Measurements from ENCODE around the gene SDS. TPM values are rescaled to one million over a fixed set of nuclear protein-coding genes. Genes with fewer than 3 reads are reported as not detected.

SDS gene
- total and polyA plus RNA-seq, 2 of the 13 experiments (the other 11 are each of a cell fraction or from before 2014, with no cell fraction given), result not detected

DNA sequence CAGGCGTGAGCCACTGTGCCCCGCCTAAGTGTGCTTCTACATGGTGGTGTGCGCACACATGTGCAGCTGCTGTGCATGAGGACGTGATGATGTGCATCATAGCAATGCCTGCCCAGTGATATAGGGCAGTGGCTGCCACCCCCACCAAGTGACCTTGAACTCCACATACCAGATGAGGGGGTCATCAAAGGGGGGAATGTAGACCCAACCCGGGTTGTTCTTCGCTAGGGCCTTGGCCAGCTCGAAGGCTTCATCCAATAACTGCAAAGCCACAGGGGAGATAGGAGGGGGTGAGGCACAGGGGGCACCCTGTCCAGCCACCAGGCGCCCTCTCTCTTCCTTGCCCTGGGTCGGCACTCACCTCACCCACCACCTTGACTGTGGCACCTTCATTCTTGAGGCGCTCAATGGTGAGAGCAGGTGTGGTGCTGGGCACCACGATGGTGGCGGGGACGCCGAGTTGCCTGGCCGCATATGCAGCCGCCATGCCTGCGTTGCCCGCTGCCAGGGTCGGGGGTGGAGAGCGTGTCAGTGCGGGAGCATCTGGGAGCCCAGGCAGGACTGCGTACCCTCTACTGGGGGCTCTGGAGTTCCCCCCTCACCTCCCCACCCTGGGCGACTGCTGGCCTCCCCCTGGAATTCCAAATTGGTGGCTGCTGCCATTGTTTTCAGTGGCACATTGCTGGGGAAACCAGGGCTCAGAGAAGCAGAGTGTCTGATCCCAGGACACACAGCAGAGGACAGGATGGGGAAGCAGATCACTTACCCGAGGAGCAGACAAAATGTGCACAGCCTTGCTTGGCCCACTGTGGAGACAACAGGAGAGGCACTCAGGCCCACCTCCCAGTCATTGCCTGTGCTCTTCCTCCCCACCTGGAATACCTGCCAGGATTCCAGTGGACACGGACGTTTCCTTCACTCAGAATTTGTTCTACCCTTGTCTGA, 5.1 kb downstream of the SDS start:
- Histone ChIP-seq H3K9me3 (ENCODE audit: low read length) (no peaks in the 10 kb centered on the region), H3K4me1 (ENCODE audit: insufficient read depth, low read length) (no peaks in the 10 kb centered on the region), H3K4me3 (replicated peaks in 1 of 3; ENCODE audit: insufficient read depth in 1 of 3, low read depth in 2 of 3, low read length in 3 of 3) (no peak overlapping the region), H3K27ac (ENCODE audit: extremely low read length, insufficient read depth, low read length) (no peak overlapping the region), H3K27me3 (ENCODE audit: control insufficient read depth in 1 of 2, insufficient read depth in 2 of 2, low read length in 2 of 2) (peaks cover 3% of the 10 kb centered on the region in 2 experiments; a peak in 2 of 5 replicates), H3K9ac (ENCODE audit: insufficient read depth, low read depth, low read length) (no peak overlapping the region), H2AFZ (ENCODE audit: low read length) (no peak overlapping the region), H3K79me2 (ENCODE audit: insufficient read depth, low read length) (no peaks in the 10 kb centered on the region), H3K36me3 (replicated peaks in 1 of 2; ENCODE audit: control insufficient read depth in 1 of 2, insufficient read depth in 2 of 2, low read length in 2 of 2) (no peaks in the 10 kb centered on the region), H4K20me1 (ENCODE audit: insufficient read depth, low read length) (no peaks in the 10 kb centered on the region), H3K4me2 (ENCODE audit: low read depth, low read length) (no peak overlapping the region)
- no peak for DNase-seq (ENCODE audit: low spot score)
- in situ Hi-C loops (cut with HindIII; ENCODE audit: extremely low pct_ligation_motif_present, low pct_unique_long_range_greater_than_20kb) (no loop called here), intact Hi-C loops (cut with micrococcal nuclease; ENCODE audit: unreplicated experiment) (no loop called here)
- no peak for FAIRE-seq
- POLR2A ChIA-PET, result no interaction called here
- 23% methylated on average over 8 of the region's 26 CpGs for WGBS (ENCODE audit: low lambda C conversion rate)
- TF ChIP-seq RBFOX2 (IDR thresholded peaks at IDR 0.05; ENCODE audit: low read depth, low read length) (no peak), ZNF768 (CRISPR knock-in tag; IDR thresholded peaks at IDR 0.05) (peak; percentile 87)
- ATAC-seq, result peak; percentile 14; the same call in 1 of the 3 replicates
- CTCF ChIA-PET (ENCODE audit: low intra/inter-chr PET ratio, low total read pairs), result no interaction called here
- no TSS peak for BruUV-seq (replicated peaks)

DNA sequence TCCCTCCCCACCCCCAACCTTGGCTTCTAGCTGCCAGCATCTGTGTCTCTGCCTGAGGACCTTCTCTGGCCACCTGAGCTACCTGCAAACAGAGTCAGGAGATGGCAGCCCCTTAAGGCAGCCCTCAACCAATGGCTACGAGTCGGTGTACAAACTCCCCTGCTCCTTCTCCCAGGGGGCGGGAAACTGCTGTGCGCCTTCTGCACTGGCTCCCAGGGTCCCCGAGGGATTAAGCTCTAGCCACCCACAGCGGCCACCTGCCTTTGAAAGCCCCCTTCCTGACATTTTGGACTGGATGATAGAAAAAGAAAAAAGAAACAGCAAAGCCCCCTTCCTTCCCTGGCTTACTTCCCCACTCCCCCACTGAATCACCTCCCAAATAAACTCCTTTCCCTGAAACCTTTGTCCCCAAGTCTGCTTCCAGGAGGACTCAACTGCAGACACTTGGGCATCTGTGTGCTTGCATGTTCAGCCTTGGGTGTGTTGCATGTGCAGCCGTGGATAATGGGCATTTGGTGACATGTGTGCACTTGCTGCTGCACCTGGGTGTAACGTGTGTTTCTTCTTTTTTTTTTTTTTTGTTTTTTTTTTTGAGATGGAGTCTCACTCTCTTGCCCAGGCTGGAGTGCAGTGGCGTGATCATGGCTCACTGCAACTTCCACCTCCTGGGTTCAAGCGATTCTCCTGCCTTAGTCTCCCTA, 6.0 kb downstream of the SDS start:
- Histone ChIP-seq H3K4me3 (replicated peaks in 1 of 3; ENCODE audit: insufficient read depth in 1 of 3, low read depth in 2 of 3, low read length in 3 of 3) (no peak overlapping the region), H3K9ac (ENCODE audit: insufficient read depth, low read depth, low read length) (no peak overlapping the region), H3K4me1 (ENCODE audit: insufficient read depth, low read length) (0 out of 2 replicates have a peak, but pooled peaks cover 7% of the 10 kb centered on the region), H3K9me3 (ENCODE audit: low read length) (no peaks in the 10 kb centered on the region), H3K27ac (ENCODE audit: extremely low read length, insufficient read depth, low read length) (no peak overlapping the region), H2AFZ (ENCODE audit: low read length) (no peak overlapping the region), H3K27me3 (ENCODE audit: control insufficient read depth in 1 of 2, insufficient read depth in 2 of 2, low read length in 2 of 2) (peaks cover 3% of the 10 kb centered on the region in 2 experiments; a peak in 2 of 5 replicates), H3K36me3 (replicated peaks in 1 of 2; ENCODE audit: control insufficient read depth in 1 of 2, insufficient read depth in 2 of 2, low read length in 2 of 2) (no peaks in the 10 kb centered on the region), H3K79me2 (ENCODE audit: insufficient read depth, low read length) (no peaks in the 10 kb centered on the region), H4K20me1 (ENCODE audit: insufficient read depth, low read length) (no peaks in the 10 kb centered on the region; the same call in 1 of the 2 replicates), H3K4me2 (ENCODE audit: low read depth, low read length) (no peak overlapping the region)
- WGBS (ENCODE audit: low lambda C conversion rate), result 8% methylated on average over 8 of the region's 10 CpGs
- TF ChIP-seq, protein P1, sequence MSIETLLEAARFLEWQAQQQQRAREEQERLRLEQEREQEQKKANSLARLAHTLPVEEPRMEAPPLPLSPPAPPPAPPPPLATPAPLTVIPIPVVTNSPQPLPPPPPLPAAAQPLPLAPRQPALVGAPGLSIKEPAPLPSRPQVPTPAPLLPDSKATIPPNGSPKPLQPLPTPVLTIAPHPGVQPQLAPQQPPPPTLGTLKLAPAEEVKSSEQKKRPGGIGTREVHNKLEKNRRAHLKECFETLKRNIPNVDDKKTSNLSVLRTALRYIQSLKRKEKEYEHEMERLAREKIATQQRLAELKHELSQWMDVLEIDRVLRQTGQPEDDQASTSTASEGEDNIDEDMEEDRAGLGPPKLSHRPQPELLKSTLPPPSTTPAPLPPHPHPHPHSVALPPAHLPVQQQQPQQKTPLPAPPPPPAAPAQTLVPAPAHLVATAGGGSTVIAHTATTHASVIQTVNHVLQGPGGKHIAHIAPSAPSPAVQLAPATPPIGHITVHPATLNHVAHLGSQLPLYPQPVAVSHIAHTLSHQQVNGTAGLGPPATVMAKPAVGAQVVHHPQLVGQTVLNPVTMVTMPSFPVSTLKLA (IDR thresholded peaks at IDR 0.05), result peak; percentile 52; the same call in 1 of the 2 replicates
- TF ChIP-seq NAIF1 (CRISPR knock-in tag; IDR thresholded peaks at IDR 0.05; ENCODE audit: borderline replicate concordance), result no peak
- BruUV-seq (replicated peaks), result no TSS peak
- CTCF ChIA-PET (ENCODE audit: low intra/inter-chr PET ratio, low total read pairs), result no interaction called here
- no peak for FAIRE-seq
- intact Hi-C loops (cut with micrococcal nuclease; ENCODE audit: unreplicated experiment), result no loop called here
- no peak for ATAC-seq
- POLR2A ChIA-PET, result no interaction called here
- in situ Hi-C loops (cut with HindIII; ENCODE audit: extremely low pct_ligation_motif_present, low pct_unique_long_range_greater_than_20kb), result no loop called here
- DNase-seq (ENCODE audit: low spot score), result no peak
